ENCODE measurements around the gene MRAP. TPM values are rescaled to one million over a fixed set of nuclear protein-coding genes. Genes with fewer than 3 reads are reported as not detected.

The MRAP gene
- total and polyA plus RNA-seq, 10 of the 15 experiments (the other 5 are each of a cell fraction or from before 2014, with no cell fraction given), result 0.34 to 1.2 TPM; not detected in 8

DNA sequence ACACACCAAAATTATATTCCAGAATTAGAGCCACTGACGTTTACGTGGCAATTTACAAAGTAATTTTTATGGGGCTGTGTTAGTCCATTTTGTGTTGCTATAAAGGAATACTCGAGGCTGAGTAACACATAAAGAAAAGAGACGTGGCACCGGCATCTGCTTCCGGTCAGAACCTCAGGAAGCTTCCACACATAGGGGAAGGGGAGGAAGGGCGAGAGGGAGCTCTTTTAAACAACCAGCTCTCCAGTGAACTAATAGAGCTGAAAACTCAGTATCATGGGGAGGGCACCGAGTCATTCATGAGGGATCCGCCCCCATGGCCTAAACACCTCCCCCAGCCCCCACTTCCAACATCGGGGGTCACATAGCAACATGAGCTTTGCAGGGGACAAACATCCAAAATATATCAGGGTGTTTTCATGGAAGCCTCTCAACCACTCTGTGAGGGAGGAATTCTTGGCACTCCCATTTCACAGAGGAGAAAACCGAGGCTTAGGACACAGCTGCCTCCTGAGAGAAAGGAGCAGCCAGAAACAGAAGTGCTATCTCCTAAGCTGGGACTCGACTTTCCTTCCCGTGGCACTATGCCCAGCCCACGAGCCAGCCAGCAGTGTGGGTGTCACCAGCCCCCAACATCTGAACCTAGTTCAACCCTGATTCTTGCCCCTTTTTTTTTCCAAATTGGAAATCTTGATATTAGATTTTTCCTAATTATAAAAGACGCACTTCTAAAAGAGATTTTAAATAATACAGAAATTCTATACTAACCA, 49.0 kb upstream of the MRAP start:
- Histone ChIP-seq H3K27me3 (replicated peaks in 1 of 2; ENCODE audit: control insufficient read depth in 2 of 2, insufficient read depth in 2 of 2, low read length in 1 of 2) (0 out of 4 replicates have a peak, but pooled peaks cover 0 to 3% of the 10 kb centered on the region in 2 experiments), H4K20me1 (ENCODE audit: control insufficient read depth, insufficient read depth) (no peaks in the 10 kb centered on the region), H3K4me3 (no peak overlapping the region), H3K36me3 (ENCODE audit: control insufficient read depth in 2 of 2, insufficient read depth in 2 of 2, low read length in 1 of 2) (no peaks in the 10 kb centered on the region), H3K9me3 (replicated peaks; ENCODE audit: control insufficient read depth, insufficient read depth, low read length) (no peaks in the 10 kb centered on the region; the same call in 2 of the 3 replicates), H3K4me1 (ENCODE audit: control insufficient read depth, insufficient read depth, low read length) (no peaks in the 10 kb centered on the region), H3K4me2 (ENCODE audit: control insufficient read depth, insufficient read depth) (no peak overlapping the region), H3K27ac (ENCODE audit: control insufficient read depth, insufficient read depth) (no peak overlapping the region), H3K9ac (ENCODE audit: control insufficient read depth, insufficient read depth, low read length) (no peak overlapping the region), H2AFZ (ENCODE audit: control insufficient read depth, low read depth, low read length) (no peak overlapping the region), H3K79me2 (ENCODE audit: control insufficient read depth, insufficient read depth, low read length) (no peaks in the 10 kb centered on the region)
- RAD21 ChIA-PET (ENCODE audit: unreplicated experiment), result no interaction called here
- CTCF ChIA-PET, result no interaction called here
- in situ Hi-C loops (cut with MboI), result loop anchor here (10.0 kb wide), 1 partner anchor 475 kb away; no protein-coding TSS in a partner anchor
- TF ChIP-seq TCF3 (IDR thresholded peaks at IDR 0.05; ENCODE audit: borderline replicate concordance, insufficient read depth, low read depth, low read length), result no peak
- TF ChIP-seq, protein P1, sequence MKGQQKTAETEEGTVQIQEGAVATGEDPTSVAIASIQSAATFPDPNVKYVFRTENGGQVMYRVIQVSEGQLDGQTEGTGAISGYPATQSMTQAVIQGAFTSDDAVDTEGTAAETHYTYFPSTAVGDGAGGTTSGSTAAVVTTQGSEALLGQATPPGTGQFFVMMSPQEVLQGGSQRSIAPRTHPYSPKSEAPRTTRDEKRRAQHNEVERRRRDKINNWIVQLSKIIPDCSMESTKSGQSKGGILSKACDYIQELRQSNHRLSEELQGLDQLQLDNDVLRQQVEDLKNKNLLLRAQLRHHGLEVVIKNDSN (IDR thresholded peaks at IDR 0.05; ENCODE audit: borderline replicate concordance, extremely low read length, insufficient read depth, low read depth, low read length), result no peak
- TF ChIP-seq FOS (IDR thresholded peaks at IDR 0.05; ENCODE audit: borderline replicate concordance, extremely low read depth, insufficient read length), result no peak
- TF ChIP-seq SUZ12 (IDR thresholded peaks at IDR 0.05; ENCODE audit: unreplicated experiment), result no peak
- no peak for TF ChIP-seq ZNF687 (IDR thresholded peaks at IDR 0.05)
- no peak for TF ChIP-seq ESRRA (IDR thresholded peaks at IDR 0.05; ENCODE audit: low read length)
- BruUV-seq (replicated peaks), result no TSS peak
- POLR2A ChIA-PET, result no interaction called here
- FAIRE-seq (no peak), DNase-seq (ENCODE audit: low read depth, low spot score) (no peak), ATAC-seq (no peak)
- intact Hi-C loops (cut with micrococcal nuclease; ENCODE audit: unreplicated experiment), result loop anchor here (10.0 kb wide), 1 partner anchor 175 kb away; no protein-coding TSS in a partner anchor
- 23% methylated on average over 15 of the region's 15 CpGs for WGBS (ENCODE audit: insufficient coverage, insufficient replicate concordance, low lambda C conversion rate, missing lambda C conversion rate)
- SMC1A ChIA-PET (ENCODE audit: uncharacterized antibody, unreplicated experiment), result no interaction called here
